GM19438 (cell line): ENCODE data around the gene MBD4.

Experiments used
- ATAC-seq: cut with Tn5 transposase; IDR thresholded peaks from one replicate; pipeline ENCODE4 v1.9.1; 2021; ENCODE audit warnings: low read depth; ENCODE audit not compliant: unreplicated experiment

Gene MBD4

GRCh38 chr3:129463716-129464115, 24.0 kb upstream of the MBD4 start:
- ATAC-seq: no peak

- ATAC-seq: no peak
These were observed 23.3 kb upstream of the MBD4 start for GRCh38 chr3:129463094-129463493.

GRCh38 chr3:129462361-129462968, 22.7 kb upstream of the MBD4 start:
- ATAC-seq: no peak

- no peak for ATAC-seq
These were observed 21.9 kb upstream of the MBD4 start for GRCh38 chr3:129461461-129462146.

GRCh38 chr3:129461022-129461421, 21.3 kb upstream of the MBD4 start:
- ATAC-seq: no peak

GRCh38 chr3:129460572-129460971, 20.8 kb upstream of the MBD4 start:
- no peak for ATAC-seq

GRCh38 chr3:129460155-129460554, 20.4 kb upstream of the MBD4 start:
- no peak for ATAC-seq

GRCh38 chr3:129453732-129454131, 14.0 kb upstream of the MBD4 start:
- no peak for ATAC-seq

- ATAC-seq: no peak
These were observed 9.7 kb upstream of the MBD4 start for GRCh38 chr3:129449279-129450115.

- ATAC-seq: no peak
These were observed 8.6 kb upstream of the MBD4 start for GRCh38 chr3:129448186-129448895.

- ATAC-seq: no peak
These were observed 7.2 kb upstream of the MBD4 start for GRCh38 chr3:129446926-129447325.

- ATAC-seq: no peak
These were observed 5.7 kb upstream of the MBD4 start for GRCh38 chr3:129445471-129445870.

- ATAC-seq: no peak
These were observed 3.2 kb upstream of the MBD4 start for GRCh38 chr3:129442947-129443346.

GRCh38 chr3:129442486-129442885, 2.7 kb upstream of the MBD4 start:
- no peak for ATAC-seq

GRCh38 chr3:129441782-129442181, 2.0 kb upstream of the MBD4 start:
- no peak for ATAC-seq

GRCh38 chr3:129441215-129441614, 1.5 kb upstream of the MBD4 start:
- ATAC-seq: no peak

GRCh38 chr3:129440618-129441190, 956 bp upstream of the MBD4 start:
- ATAC-seq: no peak

- ATAC-seq: peak; percentile 27
These were observed 427 bp downstream of the MBD4 start for GRCh38 chr3:129439226-129439816.

- no peak for ATAC-seq
These were observed 4.4 kb downstream of the MBD4 start for GRCh38 chr3:129435367-129435766.

- ATAC-seq: no peak
These were observed 5.6 kb downstream of the MBD4 start for GRCh38 chr3:129434140-129434539.
